Endothelial cell (in vitro differentiated cells): Measurements from ENCODE around the gene STAM. TPM values are rescaled to one million over a fixed set of nuclear protein-coding genes. Genes with fewer than 3 reads are reported as not detected.
"Not testable (repeated sequence)": the region's sequence is repeated elsewhere in the genome, so short reads cannot be mapped to it uniquely, and the experiment has no call there.

Experiments
- DNase-seq: peaks from one replicate; pipeline ENCODE4 v3.0.0; 2021; ENCODE audit warnings: low spot score
- H3K27ac Mint-ChIP-seq: one replicate; pipeline ENCODE4 v1.8.0; 2021; ENCODE audit warnings: mixed read lengths, inconsistent platforms; ENCODE audit not compliant: unreplicated experiment
- H3K27me3 Mint-ChIP-seq: one replicate; pipeline ENCODE4 v1.8.0; 2021; ENCODE audit warnings: mild to moderate bottlenecking, moderate library complexity, mixed read lengths, inconsistent platforms; ENCODE audit not compliant: unreplicated experiment
- H3K36me3 Mint-ChIP-seq: one replicate; pipeline ENCODE4 v1.8.0; 2021; ENCODE audit warnings: mild to moderate bottlenecking, low read depth, mixed read lengths, inconsistent platforms; ENCODE audit not compliant: unreplicated experiment
- H3K4me1 Mint-ChIP-seq: one replicate; pipeline ENCODE4 v1.8.0; 2021; ENCODE audit warnings: mild to moderate bottlenecking, mixed read lengths, inconsistent platforms; ENCODE audit not compliant: unreplicated experiment
- H3K4me3 Mint-ChIP-seq: one replicate; pipeline ENCODE4 v1.8.0; 2021; ENCODE audit warnings: mild to moderate bottlenecking, mixed read lengths, inconsistent platforms; ENCODE audit not compliant: unreplicated experiment
- H3K9me3 Mint-ChIP-seq: one replicate; pipeline ENCODE4 v1.8.0; 2021; ENCODE audit warnings: mixed read lengths, inconsistent platforms; ENCODE audit not compliant: unreplicated experiment
- total RNA-seq: library from RNA; stranded (reverse); fragmentation: NEBNext Ultra II Directional; extraction: Animal tissue kit (Norgen Biotek cat#: 25700); gene quantifications from one replicate; pipeline ENCODE4 v1.2.1, GENCODE V29; 2021; ENCODE audit not compliant: unreplicated experiment
- TF ChIP-seq, protein P1 (sequence below): fragments of 200-600 bp; sonication (generic); IDR thresholded peaks from one replicate; pipeline ENCODE4 v1.5.0; 2021; ENCODE audit warnings: antibody characterized with exemption; ENCODE audit not compliant: unreplicated experiment

Gene STAM
- total RNA-seq, 1 donor from 2014 or later, result 22.0 TPM

DNA sequence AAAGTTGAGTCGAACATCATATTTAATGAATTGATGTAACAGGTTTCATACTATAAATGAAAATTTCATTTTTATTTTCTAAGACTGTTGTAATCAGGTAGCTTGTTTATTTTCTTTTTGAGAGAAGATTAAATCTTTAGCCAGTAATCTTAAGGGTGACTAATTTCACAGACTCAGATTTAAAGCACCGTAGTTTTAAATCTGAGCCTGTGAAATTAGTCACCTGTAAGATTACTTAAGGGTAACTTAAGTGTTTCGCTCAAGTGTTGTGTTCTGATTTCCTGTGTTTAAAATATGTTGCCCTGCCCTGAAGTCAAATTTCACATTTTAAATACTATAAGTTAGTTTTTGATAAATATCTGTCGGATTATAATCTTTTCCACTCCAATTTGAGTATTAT is 72.2 kb downstream of the STAM start:
- Mint-ChIP-seq H3K4me3 (no peak overlapping the region), H3K36me3 (peaks cover 23% of the 10 kb centered on the region), H3K27ac (no peak overlapping the region), H3K27me3 (no peaks in the 10 kb centered on the region), H3K4me1 (peaks cover 10% of the 10 kb centered on the region), H3K9me3 (no peaks in the 10 kb centered on the region)
- no peak for DNase-seq
- TF ChIP-seq, protein P1, sequence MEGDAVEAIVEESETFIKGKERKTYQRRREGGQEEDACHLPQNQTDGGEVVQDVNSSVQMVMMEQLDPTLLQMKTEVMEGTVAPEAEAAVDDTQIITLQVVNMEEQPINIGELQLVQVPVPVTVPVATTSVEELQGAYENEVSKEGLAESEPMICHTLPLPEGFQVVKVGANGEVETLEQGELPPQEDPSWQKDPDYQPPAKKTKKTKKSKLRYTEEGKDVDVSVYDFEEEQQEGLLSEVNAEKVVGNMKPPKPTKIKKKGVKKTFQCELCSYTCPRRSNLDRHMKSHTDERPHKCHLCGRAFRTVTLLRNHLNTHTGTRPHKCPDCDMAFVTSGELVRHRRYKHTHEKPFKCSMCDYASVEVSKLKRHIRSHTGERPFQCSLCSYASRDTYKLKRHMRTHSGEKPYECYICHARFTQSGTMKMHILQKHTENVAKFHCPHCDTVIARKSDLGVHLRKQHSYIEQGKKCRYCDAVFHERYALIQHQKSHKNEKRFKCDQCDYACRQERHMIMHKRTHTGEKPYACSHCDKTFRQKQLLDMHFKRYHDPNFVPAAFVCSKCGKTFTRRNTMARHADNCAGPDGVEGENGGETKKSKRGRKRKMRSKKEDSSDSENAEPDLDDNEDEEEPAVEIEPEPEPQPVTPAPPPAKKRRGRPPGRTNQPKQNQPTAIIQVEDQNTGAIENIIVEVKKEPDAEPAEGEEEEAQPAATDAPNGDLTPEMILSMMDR, result no peak

DNA sequence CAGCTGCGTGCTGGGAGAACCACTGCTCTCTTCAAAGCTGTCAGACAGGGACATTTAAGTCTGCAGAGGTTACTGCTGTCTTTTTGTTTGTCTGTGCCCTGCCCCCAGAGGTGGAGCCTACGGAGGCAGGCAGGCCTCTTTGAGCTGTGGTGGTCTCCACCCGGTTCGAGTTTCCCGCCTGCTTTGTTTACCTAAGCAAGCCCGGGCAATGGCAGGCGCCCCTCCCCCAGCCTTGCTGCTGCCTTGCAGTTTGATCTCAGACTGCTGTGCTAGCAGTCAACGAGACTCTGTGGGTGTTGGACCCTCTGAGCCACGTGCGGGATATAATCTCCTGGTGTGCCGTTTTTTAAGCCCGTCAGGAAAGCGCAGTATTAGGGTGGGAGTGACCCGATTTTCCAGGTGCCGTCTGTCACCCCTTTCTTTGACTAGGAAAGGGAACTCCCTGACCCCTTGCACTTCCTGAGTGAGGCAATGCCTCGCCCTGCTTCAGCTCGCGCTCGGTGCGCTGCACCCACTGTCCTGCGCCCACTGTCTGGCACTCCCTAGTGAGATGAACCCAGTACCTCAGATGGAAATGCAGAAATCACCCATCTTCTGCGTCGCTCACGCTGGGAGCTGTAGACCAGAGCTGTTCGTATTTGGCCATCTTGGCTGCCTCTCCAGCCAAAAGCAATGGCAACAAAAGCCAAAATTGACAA is 78.5 kb downstream of the STAM start:
- not testable (repeated sequence) for H3K27me3 Mint-ChIP-seq, H3K4me3 Mint-ChIP-seq, H3K9me3 Mint-ChIP-seq, H3K4me1 Mint-ChIP-seq, H3K27ac Mint-ChIP-seq, DNase-seq
- H3K36me3 Mint-ChIP-seq, result peaks cover 27% of the 10 kb centered on the region

DNA sequence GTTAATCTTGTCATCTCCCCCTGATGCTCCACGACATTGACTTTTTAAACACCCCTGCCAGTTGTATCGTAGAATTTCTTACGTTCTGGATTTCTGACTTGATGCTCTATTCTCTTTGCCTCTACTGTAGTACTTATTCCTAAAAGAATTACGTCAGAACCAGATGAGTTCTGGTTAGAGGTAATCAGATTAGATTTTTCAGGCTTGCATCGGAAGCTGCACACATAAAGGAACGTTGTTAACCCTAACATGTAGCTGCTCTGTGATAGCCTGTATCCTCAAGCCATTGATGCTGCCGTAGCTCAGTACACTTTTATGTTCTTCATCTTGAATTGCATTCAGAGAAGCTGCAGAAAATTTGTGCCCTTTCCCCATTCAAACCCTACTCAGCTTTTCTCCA is 81.8 kb downstream of the STAM start:
- no peak overlapping the region for H3K27ac Mint-ChIP-seq
- H3K9me3 Mint-ChIP-seq, result no peaks in the 10 kb centered on the region
- H3K36me3 Mint-ChIP-seq, result peaks cover 14% of the 10 kb centered on the region
- H3K4me1 Mint-ChIP-seq, result no peaks in the 10 kb centered on the region
- H3K4me3 Mint-ChIP-seq, result no peak overlapping the region
- no peaks in the 10 kb centered on the region for H3K27me3 Mint-ChIP-seq
- no peak for DNase-seq
- TF ChIP-seq, protein P1, result no peak

DNA sequence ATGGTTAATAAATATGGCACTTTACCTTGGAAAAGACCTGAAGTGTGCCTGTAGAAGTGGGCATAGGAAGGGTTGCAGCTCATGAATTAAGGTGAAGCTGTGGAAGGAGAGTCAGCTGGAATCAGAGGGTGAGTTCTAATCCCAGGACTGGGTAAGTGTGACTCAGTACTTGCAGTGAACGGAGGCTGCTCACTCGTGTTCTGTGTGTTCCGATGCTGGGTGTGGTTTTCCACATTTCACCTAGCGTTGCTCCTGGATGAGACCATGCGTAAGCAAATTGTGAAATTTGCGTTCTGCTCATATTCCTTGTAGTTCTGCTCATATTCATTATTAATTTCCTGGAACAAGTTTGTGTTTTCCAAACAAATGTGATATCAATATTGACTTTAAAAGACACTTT is 85.7 kb downstream of the STAM start:
- Mint-ChIP-seq H3K9me3 (no peaks in the 10 kb centered on the region), H3K27ac (no peak overlapping the region), H3K4me3 (no peak overlapping the region), H3K4me1 (peaks cover 2% of the 10 kb centered on the region), H3K36me3 (peaks cover 2% of the 10 kb centered on the region), H3K27me3 (no peaks in the 10 kb centered on the region)
- TF ChIP-seq, protein P1, result no peak
- DNase-seq, result no peak

DNA sequence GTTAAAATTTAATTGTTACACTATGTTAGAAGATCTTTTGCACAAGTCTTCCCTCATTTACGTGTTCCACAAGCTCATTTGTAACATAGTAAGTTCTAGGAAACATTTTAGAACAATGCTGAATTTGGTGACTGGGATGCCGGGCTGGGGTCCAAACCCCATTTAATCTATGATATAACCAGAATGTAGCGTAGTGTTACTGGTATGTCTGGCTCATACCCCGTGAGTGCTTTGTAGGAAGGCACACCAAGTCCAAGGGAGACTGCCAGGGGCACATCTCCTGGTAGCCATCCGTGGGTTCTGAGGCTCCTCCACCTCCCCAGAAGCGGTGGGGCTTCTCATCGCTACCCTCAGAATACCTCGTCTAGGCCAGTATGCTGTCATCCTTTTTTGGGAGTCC is 86.7 kb downstream of the STAM start:
- no peak overlapping the region for H3K27ac Mint-ChIP-seq
- TF ChIP-seq, protein P1, result no peak

More for the DNA sequence above, 86.7 kb downstream of the STAM start:
- Mint-ChIP-seq H3K36me3 (peaks cover 3% of the 10 kb centered on the region), H3K27me3 (no peaks in the 10 kb centered on the region), H3K9me3 (no peaks in the 10 kb centered on the region), H3K4me3 (no peak overlapping the region), H3K4me1 (peaks cover 11% of the 10 kb centered on the region)
- DNase-seq, result no peak
